HG02938 (cell line): ENCODE results near the gene MYH9.
A peak's percentile ranks its signal among the peaks of the same experiment; 100 is the strongest.

Experiments
- ATAC-seq: cut with Tn5 transposase; IDR thresholded peaks from one replicate; pipeline ENCODE4 v1.9.1; 2021; ENCODE audit warnings: mild to moderate bottlenecking, moderate library complexity; ENCODE audit not compliant: unreplicated experiment

The MYH9 gene

DNA sequence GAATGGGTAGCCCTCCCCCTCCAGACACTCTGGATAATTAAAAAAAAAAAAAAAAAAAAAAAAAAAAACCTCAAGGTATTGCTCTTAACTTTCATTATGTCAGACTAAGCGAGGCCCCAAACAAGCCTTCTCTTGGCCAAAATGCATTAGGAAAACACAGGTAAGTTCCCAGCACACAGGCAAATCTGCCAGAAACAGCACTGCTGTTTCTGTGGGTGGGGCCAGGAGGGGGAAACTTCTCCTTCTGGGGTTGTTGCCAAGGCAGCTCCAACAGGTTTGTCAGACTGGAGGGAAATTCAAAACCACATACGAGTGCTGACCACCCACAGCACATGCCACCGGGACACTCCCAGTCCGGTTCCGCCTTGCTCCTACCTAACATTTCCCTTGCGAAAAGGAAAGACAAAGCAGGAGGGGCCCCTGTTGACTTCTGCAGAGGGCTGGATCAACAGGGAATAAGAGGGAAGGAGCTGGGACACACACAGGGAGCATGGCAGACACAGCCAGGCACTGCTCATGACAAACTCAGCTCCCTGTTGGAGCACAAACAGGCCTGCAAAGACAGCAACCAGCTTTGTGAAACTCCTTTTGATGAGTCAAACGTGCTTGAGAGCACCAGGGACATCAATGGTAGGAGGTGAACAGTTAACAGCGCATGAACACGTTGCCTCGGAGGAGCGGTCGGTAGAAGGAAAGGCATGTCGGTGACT is 55.0 kb downstream of the MYH9 start:
- ATAC-seq = no peak

DNA sequence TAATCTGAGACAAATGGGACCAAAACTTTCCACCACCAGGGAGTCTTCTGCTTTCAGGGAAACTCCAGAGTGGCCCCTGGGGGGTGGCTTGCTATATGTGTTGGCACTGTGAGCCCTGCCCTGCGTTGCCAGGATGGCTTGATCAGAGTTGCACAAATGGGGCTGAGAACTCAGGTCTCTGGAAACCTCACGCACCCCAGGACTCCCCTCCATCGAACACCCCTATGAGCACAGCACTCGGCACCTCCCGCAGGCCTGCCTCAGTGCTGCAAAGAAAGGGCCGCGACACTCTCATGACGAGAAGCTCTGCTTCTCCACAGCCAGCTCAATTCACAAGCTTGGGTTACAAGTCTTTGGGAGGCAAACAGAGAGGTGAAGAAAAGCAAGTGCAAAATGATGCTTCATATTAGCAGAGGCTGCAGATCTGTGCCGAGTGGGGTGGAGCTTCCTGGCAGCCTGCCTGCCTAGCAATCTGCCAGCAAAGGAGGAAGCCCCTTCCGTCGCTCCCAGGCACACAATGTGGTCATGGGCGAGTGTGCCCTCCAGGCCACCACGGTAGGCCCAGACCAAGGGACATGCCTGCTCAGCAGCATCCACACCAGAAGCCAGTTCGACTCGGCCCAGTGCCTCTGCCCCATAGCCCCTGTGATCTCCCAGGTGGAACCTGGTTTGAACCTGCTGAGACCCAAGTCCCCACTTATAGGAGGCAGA is 55.7 kb downstream of the MYH9 start:
- ATAC-seq = no peak

DNA sequence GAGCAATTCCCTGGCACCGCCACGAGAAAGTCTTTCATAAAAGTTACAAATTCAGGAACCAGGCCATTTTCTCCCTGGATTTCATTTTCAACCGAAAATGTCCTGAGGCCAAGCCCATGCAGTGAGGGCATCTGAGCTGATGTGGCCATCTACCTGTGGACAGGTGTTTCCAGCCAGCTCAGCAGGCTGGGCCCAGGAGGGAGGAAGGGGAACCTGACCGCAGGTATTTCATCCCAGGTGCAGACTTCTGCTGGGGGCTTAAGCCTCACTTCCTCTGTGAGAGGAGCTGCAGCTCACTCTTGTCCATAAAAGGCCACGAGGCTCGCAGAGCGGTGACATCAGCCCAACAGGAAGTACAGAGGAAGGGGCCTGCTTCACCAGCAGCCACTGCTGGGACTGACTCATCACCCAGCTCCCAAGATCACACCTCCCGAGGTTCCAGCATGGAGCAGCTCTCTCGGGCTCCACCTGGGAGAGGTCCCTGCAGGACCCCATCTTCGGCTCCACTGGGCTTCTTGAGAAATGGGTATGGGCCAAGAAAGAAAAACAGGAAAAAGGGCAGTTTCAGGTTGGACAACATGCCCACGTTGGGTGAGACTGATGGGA is 56.4 kb downstream of the MYH9 start:
- ATAC-seq = peak; percentile 44

DNA sequence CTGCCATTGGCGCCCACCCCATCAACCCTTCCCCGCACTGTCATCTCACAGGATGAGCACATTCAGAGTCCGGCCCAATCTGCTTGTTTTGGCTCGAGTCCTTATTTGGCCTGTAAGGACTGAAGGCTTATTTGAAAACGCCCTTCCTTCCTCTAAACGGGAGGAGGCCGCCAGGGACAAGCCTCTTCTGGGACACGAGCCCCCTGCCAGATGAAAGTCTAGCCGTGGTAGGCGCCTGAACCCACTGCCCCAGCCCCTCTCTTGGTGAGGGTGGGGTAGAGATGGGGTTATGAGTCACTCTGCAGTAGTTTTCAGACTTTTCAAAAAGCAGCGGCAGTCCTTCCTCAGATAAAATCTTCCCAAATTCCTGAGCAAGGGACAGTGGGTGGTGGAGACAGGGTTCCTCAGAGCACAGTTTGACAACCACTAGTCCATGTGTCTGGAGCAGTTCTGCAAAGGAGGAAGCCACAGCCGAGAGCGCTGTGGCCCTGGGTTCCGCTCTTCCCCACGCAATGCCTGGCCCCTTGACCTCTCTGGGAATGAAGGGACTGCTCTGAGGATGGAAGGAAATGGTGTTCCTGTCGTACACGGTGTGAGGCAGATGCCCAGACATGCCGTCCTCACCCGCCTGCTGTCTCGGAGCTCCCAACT is 57.0 kb downstream of the MYH9 start:
- no peak for ATAC-seq

DNA sequence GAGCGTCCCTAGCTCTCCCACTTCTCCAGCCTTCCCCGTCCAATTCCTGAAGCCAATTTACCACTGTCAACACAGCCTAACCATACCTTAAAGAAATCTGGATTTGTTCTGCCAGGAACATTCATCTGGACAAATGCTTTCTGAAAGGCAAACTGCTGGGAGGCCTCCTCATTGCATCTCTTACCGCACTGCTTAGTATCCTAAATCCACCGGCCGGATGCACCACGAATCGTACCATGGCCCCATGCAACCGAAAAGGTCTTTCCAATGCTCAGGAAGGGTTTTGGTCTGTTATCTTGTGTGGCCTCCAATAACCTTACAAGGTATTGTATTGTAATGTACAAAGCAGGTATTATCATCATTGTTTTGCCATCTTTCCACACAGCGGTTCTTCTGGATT is 57.6 kb downstream of the MYH9 start:
- ATAC-seq = no peak

DNA sequence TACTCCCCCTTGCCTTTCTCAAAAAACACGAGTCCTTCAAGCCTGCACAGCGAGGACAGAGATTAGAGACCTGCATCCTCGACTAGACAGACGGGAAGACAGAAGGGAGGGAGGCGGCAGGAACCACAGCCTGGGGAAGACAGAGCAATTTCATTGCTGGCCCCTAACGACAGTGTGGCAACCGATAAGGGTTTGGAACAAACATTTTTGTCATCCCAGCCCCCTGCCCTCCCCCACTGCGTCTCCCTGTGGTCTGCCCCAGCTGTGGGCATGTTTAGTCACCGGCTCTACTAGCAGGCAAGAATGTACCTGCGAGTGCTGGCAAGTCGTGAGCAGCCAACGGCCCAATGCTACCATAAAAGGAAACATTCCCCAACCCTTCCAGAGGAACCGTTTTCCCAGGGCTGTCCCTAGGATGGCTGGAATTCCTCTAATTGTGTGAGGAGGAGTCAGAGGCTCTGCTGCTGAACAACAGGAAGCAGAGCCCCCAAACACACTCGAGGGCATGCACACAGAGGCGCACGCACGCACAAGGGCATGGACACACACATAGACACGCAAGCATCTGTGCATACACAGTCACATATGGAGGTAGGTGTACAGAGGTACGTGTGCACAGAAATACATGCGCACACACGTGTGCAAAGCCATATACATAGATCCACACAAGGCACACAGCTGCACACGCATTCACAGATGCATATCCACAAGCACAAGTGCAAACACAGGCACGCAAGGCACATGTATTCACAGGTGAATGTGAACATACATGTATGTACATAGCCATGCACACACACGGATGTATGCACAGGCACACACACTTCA is 58.3 kb downstream of the MYH9 start:
- no peak for ATAC-seq

DNA sequence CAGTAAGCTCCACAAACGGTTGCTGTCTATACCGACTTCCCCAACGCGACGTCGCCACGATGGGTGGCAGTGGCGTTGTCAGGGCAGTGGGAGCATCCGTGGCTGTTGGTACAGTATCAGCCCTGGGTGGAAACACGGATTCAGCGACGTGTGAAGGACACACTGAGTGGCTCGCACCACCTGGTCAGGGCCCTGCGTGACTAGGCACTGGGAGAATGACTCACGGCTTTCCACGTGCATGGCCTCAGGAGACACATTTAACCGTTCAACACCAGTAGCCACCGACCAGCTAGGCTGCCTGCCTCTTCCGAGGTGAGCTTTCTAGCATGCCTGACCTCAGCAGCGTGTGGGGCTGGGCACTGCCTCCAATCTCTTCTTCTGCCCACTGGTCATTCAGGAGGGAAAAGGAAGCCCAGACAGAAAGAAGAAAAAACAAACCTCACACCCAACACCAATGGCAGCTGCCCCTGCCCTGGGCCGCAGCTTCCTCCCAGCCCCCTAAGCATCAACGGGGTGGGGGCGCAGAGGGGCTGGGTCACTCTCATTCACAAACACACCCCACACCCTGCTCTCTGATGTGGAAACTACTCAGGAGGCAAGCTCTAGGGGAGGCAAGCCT is 59.0 kb downstream of the MYH9 start:
- ATAC-seq = peak; percentile 35

DNA sequence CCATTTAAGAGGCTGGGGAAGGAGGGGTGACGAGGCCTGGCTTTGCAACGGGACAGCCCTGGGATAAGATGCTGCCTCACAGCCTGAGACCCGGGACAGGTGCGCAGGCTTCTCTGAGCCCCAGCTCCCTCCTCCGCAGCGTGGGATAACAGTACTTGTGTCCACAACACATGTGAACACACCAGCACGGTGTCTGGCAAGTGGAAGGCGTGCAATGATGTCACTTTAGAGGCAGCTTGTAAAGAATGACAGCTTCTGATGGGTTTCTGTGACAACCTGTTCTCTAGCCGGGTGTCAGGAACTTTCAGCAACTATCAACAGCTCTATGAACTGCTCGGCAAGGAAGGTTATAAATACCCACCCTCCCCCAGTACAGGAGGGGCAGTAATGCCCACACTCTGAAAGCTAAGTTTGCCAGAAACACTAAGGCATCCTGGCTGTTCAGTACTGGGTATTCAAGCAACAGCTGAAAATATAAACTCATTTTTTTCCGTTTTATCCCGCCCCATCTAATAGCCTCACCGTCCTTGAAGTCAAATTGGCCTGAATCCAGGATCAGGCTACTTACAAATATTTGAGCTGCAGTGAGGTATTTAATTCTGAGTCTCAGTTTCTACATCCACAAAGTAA is 59.7 kb downstream of the MYH9 start:
- no peak for ATAC-seq

DNA sequence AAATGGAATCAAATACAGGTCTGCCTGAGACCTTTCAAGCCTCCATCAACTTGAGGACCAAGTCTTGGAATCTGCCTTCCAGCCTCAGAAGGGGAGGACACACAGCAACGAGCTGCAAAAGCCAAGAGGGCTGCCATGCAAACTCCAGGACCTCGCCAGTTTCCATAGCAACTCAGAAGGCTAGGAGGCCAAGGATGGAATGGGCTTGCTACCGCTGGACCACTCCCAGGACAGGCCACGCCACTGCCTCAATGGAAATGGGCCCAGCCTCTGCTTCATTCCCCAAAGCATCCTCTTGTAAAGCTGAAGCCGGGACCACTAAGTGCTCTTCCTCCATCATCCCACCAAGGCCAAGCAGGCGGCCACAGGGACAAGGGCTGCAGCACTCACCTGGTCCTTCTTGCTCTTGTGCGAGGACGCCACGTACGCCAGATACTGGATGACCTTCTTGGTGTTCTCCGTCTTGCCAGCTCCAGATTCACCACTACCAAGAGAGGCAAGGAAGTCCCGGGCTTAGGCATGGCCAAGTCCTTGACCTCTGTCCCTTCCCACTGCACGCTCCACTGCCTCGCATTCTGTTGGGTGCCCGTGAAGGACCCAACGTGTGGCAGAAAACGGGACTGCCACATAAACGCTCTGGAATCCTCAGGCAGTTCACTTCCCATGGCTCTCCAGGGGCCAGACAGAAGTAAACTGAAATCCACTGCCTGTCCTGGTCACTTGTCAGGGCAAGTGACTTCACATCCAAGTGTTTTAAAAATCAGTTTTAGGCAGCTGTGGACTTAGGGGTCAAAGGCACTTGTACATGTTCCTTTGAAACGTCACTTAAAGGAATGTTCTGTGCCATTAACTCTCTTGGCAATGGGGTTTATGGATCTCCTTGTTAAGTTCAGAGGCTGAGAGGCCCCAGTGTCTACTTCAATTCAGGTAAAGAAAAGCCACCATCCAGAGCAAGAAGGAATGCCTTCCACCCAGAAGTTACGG is 61.3 kb downstream of the MYH9 start:
- no peak for ATAC-seq

DNA sequence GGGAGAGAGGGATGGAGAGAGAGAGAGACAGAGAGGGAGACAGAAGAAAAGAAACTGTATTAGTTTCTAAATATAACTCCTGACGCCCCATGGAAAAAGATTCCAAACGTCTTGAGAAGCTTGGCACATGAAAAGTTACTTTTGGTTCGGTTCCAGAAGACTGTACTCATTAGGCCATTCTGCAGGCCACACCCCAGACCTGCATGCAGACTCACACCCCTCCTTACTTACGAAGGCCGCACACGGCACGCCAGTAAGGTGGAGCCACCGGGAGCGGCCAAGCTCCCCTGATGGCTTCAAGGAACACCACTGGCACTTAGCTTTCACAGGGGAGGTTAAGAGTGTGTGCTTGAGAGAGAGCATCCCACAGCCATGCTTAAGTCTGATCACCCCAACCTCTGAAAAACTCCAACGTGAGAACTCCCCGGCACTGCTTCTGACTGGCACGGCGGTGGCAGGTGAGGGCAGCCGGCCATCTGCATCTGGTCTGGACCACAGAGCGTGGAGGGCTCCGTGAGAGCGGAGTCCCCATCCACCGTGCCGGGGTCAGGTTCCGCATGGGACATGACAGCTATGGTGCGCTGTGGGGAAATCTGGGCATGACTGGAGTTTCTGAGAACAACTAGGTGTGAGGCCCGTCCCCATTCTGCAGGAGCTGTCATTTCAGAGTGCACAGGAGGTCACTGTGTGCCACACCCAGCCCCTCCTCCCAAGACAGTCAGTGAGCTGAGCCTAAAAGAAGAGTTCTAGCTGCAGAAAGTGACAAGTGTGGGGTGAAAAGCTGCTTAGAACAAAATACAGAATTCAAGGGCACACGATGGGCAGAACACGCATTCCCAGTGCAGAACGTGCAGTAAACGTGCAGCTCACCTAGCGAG is 62.4 kb downstream of the MYH9 start:
- no peak for ATAC-seq

DNA sequence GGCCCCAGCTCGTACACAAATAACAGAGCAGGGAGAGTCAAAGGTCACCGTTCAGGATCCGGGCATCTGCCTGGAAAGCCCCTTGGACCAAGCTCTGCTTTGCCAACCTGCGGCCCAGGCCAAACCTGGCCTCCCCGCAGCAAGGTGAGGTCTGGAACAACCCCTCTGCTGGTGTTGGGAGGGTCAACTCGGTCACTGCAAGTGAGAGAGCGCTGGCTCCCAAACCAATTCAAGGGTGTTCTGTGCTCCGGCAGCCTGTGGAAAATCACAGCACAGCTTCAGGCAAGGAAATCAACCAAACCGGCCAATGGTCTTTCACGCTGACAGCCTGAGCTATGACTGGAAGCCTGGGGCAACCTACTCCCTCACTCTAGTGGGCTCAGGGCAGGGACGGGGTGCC is 63.4 kb downstream of the MYH9 start:
- no peak for ATAC-seq

DNA sequence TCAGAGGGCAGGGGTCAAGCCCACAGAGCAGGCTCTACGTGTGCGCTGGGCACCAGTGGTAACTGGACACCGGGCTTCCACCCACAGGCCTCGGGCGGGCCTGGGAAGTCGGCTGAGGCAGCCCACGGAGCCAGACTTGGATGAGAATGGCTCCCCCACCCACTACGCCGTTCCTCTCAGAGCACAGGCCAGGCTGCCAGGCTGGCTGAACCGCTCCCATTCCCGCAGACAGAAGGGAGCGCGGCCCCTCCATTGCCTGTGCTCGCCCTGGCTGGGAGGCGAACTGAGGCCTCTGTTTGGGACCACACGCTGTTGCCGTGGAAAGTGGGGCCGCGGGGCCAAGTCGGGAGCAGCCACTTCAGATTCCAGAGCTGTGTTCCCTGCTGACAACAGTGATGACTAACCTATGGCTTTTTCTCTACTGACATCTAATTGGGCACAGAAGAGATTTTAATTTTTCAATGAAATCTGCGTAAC is 63.9 kb downstream of the MYH9 start:
- no peak for ATAC-seq

DNA sequence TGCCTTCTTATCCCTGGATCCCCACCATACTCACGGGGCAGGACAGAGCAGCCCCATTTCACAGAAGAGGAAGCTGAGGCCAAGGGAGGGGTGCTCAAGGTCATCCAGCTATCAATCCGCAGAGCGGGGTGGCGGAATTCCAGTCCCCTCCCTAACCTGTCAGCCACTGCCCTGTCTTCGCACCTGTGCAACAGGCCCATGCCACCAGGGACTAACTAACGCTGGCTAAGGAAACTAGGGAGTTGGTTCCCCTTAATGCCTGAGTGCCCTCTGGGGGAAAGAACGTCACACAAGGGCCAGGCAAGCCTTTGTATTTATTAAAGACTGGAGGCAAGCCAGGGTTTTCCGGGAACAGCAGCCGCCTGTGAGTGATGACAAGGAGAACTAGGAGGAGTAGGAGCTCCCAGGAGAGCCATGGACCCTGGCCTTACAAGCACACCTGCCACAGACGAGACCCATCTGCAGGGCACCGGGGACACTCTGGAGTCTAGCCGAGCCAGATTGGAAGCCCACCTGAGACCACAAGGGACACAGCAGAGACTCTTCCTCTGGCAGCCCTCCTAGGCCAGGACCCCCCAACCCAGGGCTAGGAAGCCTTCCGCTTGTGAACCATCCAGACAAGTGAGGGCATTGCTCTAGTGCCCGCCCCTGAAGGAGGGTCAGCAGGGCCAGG is 64.4 kb downstream of the MYH9 start:
- no peak for ATAC-seq

DNA sequence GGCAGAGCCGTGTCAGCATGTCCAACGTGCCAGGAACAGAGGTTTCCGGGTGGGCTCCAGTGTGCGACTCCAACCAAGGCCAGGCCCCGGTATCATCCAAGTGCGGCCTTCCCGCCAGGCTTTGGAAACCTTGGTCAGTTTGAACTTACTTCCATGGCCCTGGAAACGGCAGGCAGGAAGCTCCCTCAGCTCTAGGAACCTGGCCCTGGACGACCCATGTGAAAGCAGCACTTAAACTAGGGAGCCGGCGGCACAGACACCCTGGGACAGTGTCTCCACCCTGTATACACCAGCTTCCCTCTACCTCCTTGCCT is 65.2 kb downstream of the MYH9 start:
- ATAC-seq = no peak

DNA sequence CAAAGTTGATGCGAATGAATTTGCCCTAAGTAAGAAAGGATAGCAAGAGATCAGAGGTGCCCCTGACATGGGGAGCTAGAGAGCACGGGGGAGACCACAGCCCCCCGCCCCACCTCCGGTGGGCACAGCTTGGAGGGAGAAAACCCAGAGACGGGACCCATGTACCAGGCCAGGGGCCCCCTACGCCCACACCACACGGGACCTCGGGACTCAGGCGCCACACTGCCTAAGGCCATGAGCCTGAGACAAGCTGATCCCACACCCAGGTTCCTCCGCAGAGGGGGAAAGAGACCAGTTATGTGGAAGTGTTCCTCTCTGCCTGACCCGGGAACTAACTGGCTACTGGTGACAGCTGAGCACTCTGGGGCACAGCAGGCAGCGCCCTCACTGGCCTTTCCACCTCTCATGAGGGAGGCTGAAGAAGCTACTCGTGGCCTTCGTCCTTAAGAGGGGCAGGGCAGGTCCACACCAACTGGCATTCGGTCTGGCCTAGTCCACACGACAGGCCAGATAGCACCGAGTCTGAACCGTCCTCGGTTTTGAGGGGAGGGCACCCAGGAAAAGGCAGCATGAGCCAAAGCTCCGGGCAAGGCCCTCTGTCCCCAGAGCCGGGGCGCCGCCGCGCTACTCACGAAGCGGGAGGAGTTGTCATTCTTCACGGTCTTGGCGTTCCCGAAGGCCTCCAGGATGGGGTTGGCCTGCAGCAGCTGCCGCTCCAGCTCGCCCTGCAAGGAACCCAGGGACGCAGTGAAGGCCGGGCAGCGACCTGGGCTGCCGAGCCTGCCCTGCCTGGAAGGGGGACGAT is 65.8 kb downstream of the MYH9 start:
- no peak for ATAC-seq

DNA sequence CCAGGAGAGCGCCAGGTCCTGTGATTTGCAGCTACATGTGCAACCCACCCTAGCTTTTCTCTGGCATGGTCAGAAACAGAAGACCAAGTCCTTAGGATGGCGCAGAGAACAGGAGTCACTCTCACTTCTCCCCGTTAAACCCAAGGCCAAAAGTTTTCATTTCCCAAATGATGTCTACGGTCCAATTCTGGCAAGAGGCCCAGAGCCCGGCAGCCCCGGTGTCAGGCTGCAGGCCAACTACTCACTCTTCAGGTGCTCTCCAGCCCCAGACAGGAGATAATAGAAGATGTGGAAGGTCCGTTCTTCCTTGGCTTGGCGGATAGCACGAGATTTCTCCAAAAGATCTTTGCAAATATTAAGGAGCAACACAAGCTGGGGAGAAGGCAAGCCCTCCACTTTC is 67.2 kb downstream of the MYH9 start:
- ATAC-seq = no peak
